ENCODE data around the gene DLK2. TPM values are rescaled to one million over a fixed set of nuclear protein-coding genes. Genes with fewer than 3 reads are reported as not detected.

DLK2 gene
- total RNA-seq, 1 experiment from 2014 or later = 1.6 TPM

GRCh38 chr6:43401730-43402129, 53.6 kb downstream of the DLK2 start:
- Histone ChIP-seq H2AFZ (ENCODE audit: low read depth, low read length, poor library complexity, severe bottlenecking) (no peak overlapping the region), H3K4me1 (ENCODE audit: control insufficient read depth in 1 of 2, insufficient read depth in 2 of 2, low read length in 2 of 2) (0 out of 4 replicates have a peak, but pooled peaks cover 2 to 3% of the 10 kb centered on the region in 2 experiments), H3K9ac (ENCODE audit: low read length) (no peak overlapping the region), H3K9me2 (ENCODE audit: insufficient read depth) (no peaks in the 10 kb centered on the region), H3K4me2 (ENCODE audit: low read length) (no peak overlapping the region), H3K27ac (ENCODE audit: low read depth, low read length) (no peak overlapping the region), H3K4me3 (replicated peaks in 1 of 2; ENCODE audit: low read depth in 1 of 2, low read length in 2 of 2) (no peak overlapping the region), H3K79me2 (ENCODE audit: insufficient read depth, low read length) (no peaks in the 10 kb centered on the region), H4K20me1 (ENCODE audit: insufficient read depth) (no peaks in the 10 kb centered on the region), H3K27me3 (ENCODE audit: insufficient read depth, low read length) (no peaks in the 10 kb centered on the region), H3K9me3 (ENCODE audit: control insufficient read depth in 1 of 2, insufficient read depth in 1 of 2, low read depth in 1 of 2, low read length in 2 of 2) (no peaks in the 10 kb centered on the region), H3K36me3 (ENCODE audit: control insufficient read depth in 1 of 2, insufficient read depth in 2 of 2, low read length in 2 of 2) (no peaks in the 10 kb centered on the region)
- ChIA-PET CTCF (no interaction called here), RAD21 (ENCODE audit: low non-redundant PET in 1 of 2, low total read pairs in 2 of 2, uncharacterized antibody in 2 of 2, unreplicated experiment in 2 of 2) (no interaction called here), POLR2A (no interaction called here)
- DNase-seq (ENCODE audit: low read depth, low spot score) (no peak), ATAC-seq (no peak)
- BruUV-seq (replicated peaks) = no TSS peak
- TF ChIP-seq SP1 (IDR thresholded peaks at IDR 0.05; ENCODE audit: low read depth) = no peak
- no peak for TF ChIP-seq ZBTB33 (IDR thresholded peaks at IDR 0.05; ENCODE audit: extremely low read depth, insufficient replicate concordance, low read length)
- no peak for TF ChIP-seq EZH2 (IDR thresholded peaks at IDR 0.05)
- no peak for TF ChIP-seq EZH2phosphoT487 (IDR thresholded peaks at IDR 0.05; ENCODE audit: borderline replicate concordance)
- TF ChIP-seq CTCF (IDR thresholded peaks at IDR 0.05 in 2 of 3, conservative IDR thresholded peaks at IDR 0.05 in 1 of 3; ENCODE audit: borderline replicate concordance in 1 of 3, insufficient read depth in 1 of 3, low read depth in 2 of 3, low read length in 2 of 3) = no peak
- TF ChIP-seq POLR2A (IDR thresholded peaks at IDR 0.05; ENCODE audit: borderline replicate concordance, extremely low read depth, insufficient read depth, insufficient read length) = no peak
- no peak for TF ChIP-seq FOSL1 (IDR thresholded peaks at IDR 0.05; ENCODE audit: low read depth)
- intact Hi-C loops (cut with micrococcal nuclease) = no loop called here

Small RNA genes lying within 50 kb of the gene (microRNA-seq; reads per million reads assigned to microRNA genes)
- gene MIR6780B (ENCODE audit: borderline number of aligned reads) = not detected

Other genes starting within 250 kb of the DLK2 start
- gene DNPH1, start 226.1 kb downstream of the DLK2 start, total RNA-seq (2021; ENCODE audit: unreplicated experiment) = 117 TPM
- not detected for gene TTBK1, start 212.1 kb downstream of the DLK2 start, total RNA-seq (2021; ENCODE audit: unreplicated experiment)
- not detected for gene SLC22A7, start 157.3 kb downstream of the DLK2 start, total RNA-seq (2021; ENCODE audit: unreplicated experiment)
- not detected for gene CRIP3, start 146.7 kb downstream of the DLK2 start, total RNA-seq (2021; ENCODE audit: unreplicated experiment)
- gene ZNF318, start 85.9 kb downstream of the DLK2 start, total RNA-seq (2021; ENCODE audit: unreplicated experiment) = 15.2 TPM
- gene ABCC10, start 28.0 kb downstream of the DLK2 start, total RNA-seq (2021; ENCODE audit: unreplicated experiment) = 29.9 TPM
- 45.2 TPM for gene TJAP1, start 22.0 kb upstream of the DLK2 start, total RNA-seq (2021; ENCODE audit: unreplicated experiment)
- gene LRRC73, start 54.8 kb upstream of the DLK2 start, total RNA-seq (2021; ENCODE audit: unreplicated experiment) = 1.2 TPM
- gene YIPF3, start 61.4 kb upstream of the DLK2 start, total RNA-seq (2021; ENCODE audit: unreplicated experiment) = 84.5 TPM
- 84.6 TPM for gene POLR1C, start 61.5 kb upstream of the DLK2 start, total RNA-seq (2021; ENCODE audit: unreplicated experiment)
- 77.4 TPM for gene XPO5, start 120.5 kb upstream of the DLK2 start, total RNA-seq (2021; ENCODE audit: unreplicated experiment)
- 20.6 TPM for gene POLH, start 120.6 kb upstream of the DLK2 start, total RNA-seq (2021; ENCODE audit: unreplicated experiment)
- gene GTPBP2, start 173.7 kb upstream of the DLK2 start, total RNA-seq (2021; ENCODE audit: unreplicated experiment) = 98.0 TPM
- gene MAD2L1BP, start 180.3 kb upstream of the DLK2 start, total RNA-seq (2021; ENCODE audit: unreplicated experiment) = 36.6 TPM
- not detected for gene RSPH9, start 189.5 kb upstream of the DLK2 start, total RNA-seq (2021; ENCODE audit: unreplicated experiment)
- gene MRPS18A, start 232.2 kb upstream of the DLK2 start, total RNA-seq (2021; ENCODE audit: unreplicated experiment) = 63.0 TPM

Measured in HCT116 (cell line).